Neural progenitor cell (in vitro differentiated cells): Measurements from ENCODE around the gene TPCN1. TPM values are rescaled to one million over a fixed set of nuclear protein-coding genes. Genes with fewer than 3 reads are reported as not detected.

Experiments used
- DNase-seq: peaks from one replicate; pipeline ENCODE4 v3.0.0-alpha.2; 2016; ENCODE audit warnings: low spot score
- H2AFZ ChIP-seq: fragments of 200-600 bp; sonication (generic); replicated peaks from 2 replicates; pipeline ENCODE4 v1.6.1; 2016; ENCODE audit warnings: antibody characterized with exemption
- H3F3A ChIP-seq: fragments of 200-600 bp; sonication (generic); 2 replicates; pipeline ENCODE4 v1.6.1; 2016; ENCODE audit warnings: antibody characterized with exemption, low read depth
- H3K27ac ChIP-seq: fragments of 200-600 bp; sonication (generic); 2 replicates; pipeline ENCODE4 v1.5.1; 2016; ENCODE audit warnings: mild to moderate bottlenecking
- H3K27me3 ChIP-seq: fragments of 200-600 bp; sonication (generic); 2 replicates; pipeline ENCODE4 v1.6.1; 2016; ENCODE audit warnings: mild to moderate bottlenecking, moderate library complexity
- H3K36me3 ChIP-seq: fragments of 200-600 bp; sonication (generic); 2 replicates; pipeline ENCODE4 v1.5.1; 2016
- H3K4me1 ChIP-seq: fragments of 200-600 bp; sonication (generic); 2 replicates; pipeline ENCODE4 v1.6.1; 2016; ENCODE audit warnings: mixed run types
- H3K4me2 ChIP-seq: fragments of 200-600 bp; sonication (generic); 2 replicates; pipeline ENCODE4 v1.6.1; 2016
- H3K4me3 ChIP-seq: fragments of 200-600 bp; sonication (generic); 2 replicates; pipeline ENCODE4 v1.5.1; 2016
- H3K79me2 ChIP-seq: fragments of 200-600 bp; sonication (generic); 2 replicates; pipeline ENCODE4 v1.6.1; 2016; ENCODE audit warnings: low read depth
- H3K9ac ChIP-seq: fragments of 200-600 bp; sonication (generic); 2 replicates; pipeline ENCODE4 v1.6.1; 2016
- H3K9me3 ChIP-seq: fragments of 200-600 bp; sonication (generic); 2 replicates; pipeline ENCODE4 v1.5.1; 2016; ENCODE audit warnings: low read depth
- H4K20me1 ChIP-seq: fragments of 200-600 bp; sonication (generic); 2 replicates; pipeline ENCODE4 v1.6.1; 2016; ENCODE audit warnings: low read depth
- H3K27ac Mint-ChIP-seq: 3 replicates; pipeline ENCODE4 v1.8.0; 2021; ENCODE audit warnings: mixed read lengths
- H3K27me3 Mint-ChIP-seq: 2 replicates; pipeline ENCODE4 v1.8.0; 2022; ENCODE audit warnings: low read depth, mild to moderate bottlenecking, inconsistent platforms, moderate library complexity, mixed read lengths; ENCODE audit not compliant: insufficient read depth
- H3K36me3 Mint-ChIP-seq: 3 replicates; pipeline ENCODE4 v1.8.0; 2021; ENCODE audit warnings: mixed read lengths
- H3K4me1 Mint-ChIP-seq: 3 replicates; pipeline ENCODE4 v1.8.0; 2021; ENCODE audit warnings: mixed read lengths
- H3K4me3 Mint-ChIP-seq: 3 replicates; pipeline ENCODE4 v1.8.0; 2021; ENCODE audit warnings: mild to moderate bottlenecking, moderate library complexity, mixed read lengths
- H3K9me3 Mint-ChIP-seq: 3 replicates; pipeline ENCODE4 v1.8.0; 2020; ENCODE audit warnings: mixed read lengths
- EZH2 ChIP-seq: fragments of 200-600 bp; sonication (generic); IDR thresholded peaks from 2 replicates; pipeline ENCODE4 v1.6.1; 2017; ENCODE audit warnings: antibody characterized with exemption, mild to moderate bottlenecking, moderate library complexity
- EZH2phosphoT487 ChIP-seq: fragments of 200-600 bp; sonication (generic); IDR thresholded peaks from 2 replicates; pipeline ENCODE4 v1.6.1; 2017; ENCODE audit warnings: antibody characterized with exemption
- total RNA-seq: library from RNA; depleted of rRNA; stranded (reverse); fragments of >200 nt; gene quantifications from 2 replicates; pipeline ENCODE4 v1.2.3, GENCODE V29; 2015; ENCODE audit warnings: low replicate concordance
- TF ChIP-seq, protein P1 (sequence below): fragments of 200-600 bp; sonication (generic); IDR thresholded peaks from 2 replicates; pipeline ENCODE4 v1.5.1; 2017; ENCODE audit warnings: antibody characterized with exemption, mild to moderate bottlenecking

TPCN1 gene
- total RNA-seq, 1 donor from 2014 or later: 12.2 TPM

DNA sequence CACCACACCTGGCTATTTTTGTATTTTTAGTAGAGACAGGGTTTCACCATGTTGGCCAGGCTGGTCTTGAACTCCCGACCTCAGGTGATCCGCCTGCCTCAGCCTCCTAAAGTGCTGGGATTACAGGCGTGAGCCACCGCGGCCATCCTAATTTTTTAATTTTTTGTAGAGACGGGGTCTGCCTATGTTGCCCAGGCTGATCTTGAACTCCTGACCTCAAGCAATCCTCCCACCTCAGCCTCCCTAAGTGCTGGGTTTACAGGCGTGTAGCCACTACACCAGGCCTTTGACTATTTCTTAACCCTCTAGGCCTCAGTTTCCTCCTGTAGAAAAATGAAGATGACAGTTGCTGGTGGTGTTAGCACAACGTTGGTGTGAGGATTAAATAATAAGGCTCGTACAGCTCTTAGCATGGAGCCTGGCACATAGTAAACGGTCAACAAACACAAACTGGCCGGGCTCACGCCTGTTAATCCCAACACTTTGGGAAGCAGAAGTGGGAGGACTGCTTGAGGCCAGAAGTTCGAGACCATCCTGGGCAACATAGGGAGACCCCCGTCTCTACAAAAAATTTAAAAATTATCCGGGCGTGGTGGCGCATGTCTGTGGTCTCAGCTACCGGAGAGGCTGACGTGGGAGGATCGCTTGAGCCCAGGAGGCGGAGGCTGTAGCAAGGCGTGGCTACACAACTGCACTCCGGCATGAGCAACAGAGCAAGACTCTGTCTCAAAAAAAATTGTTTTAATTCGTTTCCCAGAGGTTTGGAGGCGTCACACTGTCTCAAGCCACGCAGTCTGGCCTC, 37.0 kb upstream of the TPCN1 start:
- Histone ChIP-seq H3K9ac (no peak overlapping the region), H3K4me1 (peaks cover 8% of the 10 kb centered on the region), H2AFZ (peak overlapping the region; percentile 88), H3K36me3 (no peaks in the 10 kb centered on the region), H3K27me3 (no peaks in the 10 kb centered on the region), H3F3A (peaks cover 11% of the 10 kb centered on the region), H3K79me2 (peaks cover 49% of the 10 kb centered on the region), H3K4me2 (peak overlapping the region; percentile 74), H3K4me3 (peak overlapping the region; percentile 75), H3K9me3 (no peaks in the 10 kb centered on the region), H3K27ac (no peak overlapping the region), H4K20me1 (peaks cover 31% of the 10 kb centered on the region)
- Mint-ChIP-seq H3K27me3 (peaks cover 4% of the 10 kb centered on the region), H3K36me3 (peaks cover 23% of the 10 kb centered on the region), H3K27ac (peak overlapping the region; percentile 63), H3K4me3 (peak overlapping the region; percentile 96), H3K4me1 (peaks cover 19% of the 10 kb centered on the region), H3K9me3 (no peaks in the 10 kb centered on the region)
- TF ChIP-seq, protein P1, sequence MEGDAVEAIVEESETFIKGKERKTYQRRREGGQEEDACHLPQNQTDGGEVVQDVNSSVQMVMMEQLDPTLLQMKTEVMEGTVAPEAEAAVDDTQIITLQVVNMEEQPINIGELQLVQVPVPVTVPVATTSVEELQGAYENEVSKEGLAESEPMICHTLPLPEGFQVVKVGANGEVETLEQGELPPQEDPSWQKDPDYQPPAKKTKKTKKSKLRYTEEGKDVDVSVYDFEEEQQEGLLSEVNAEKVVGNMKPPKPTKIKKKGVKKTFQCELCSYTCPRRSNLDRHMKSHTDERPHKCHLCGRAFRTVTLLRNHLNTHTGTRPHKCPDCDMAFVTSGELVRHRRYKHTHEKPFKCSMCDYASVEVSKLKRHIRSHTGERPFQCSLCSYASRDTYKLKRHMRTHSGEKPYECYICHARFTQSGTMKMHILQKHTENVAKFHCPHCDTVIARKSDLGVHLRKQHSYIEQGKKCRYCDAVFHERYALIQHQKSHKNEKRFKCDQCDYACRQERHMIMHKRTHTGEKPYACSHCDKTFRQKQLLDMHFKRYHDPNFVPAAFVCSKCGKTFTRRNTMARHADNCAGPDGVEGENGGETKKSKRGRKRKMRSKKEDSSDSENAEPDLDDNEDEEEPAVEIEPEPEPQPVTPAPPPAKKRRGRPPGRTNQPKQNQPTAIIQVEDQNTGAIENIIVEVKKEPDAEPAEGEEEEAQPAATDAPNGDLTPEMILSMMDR: no peak
- TF ChIP-seq EZH2 (no peak), EZH2phosphoT487 (no peak)
- no peak for DNase-seq

DNA sequence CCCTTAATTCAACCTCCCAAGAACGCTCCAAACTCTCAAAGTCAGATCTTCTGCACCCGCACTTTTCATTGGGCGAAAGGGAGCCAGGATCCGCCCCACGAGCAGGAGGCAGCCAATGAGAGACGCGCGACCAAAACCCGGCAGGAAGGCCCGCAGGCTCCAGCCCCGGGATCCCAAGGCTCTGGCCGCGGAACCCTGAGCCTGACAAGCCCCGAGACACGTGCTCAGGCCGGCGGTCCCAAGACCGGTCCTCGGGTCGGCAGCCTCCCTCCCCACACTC, 36.4 kb upstream of the TPCN1 start:
- Mint-ChIP-seq H3K27me3 (peaks cover 4% of the 10 kb centered on the region), H3K27ac (peak overlapping the region; percentile 63), H3K4me3 (peak overlapping the region; percentile 96), H3K9me3 (no peaks in the 10 kb centered on the region), H3K36me3 (peaks cover 24% of the 10 kb centered on the region), H3K4me1 (peaks cover 21% of the 10 kb centered on the region)
- H3K9ac ChIP-seq: peak overlapping the region; percentile 80
- TF ChIP-seq, protein P1: no peak
- TF ChIP-seq EZH2phosphoT487: no peak
- no peak for TF ChIP-seq EZH2
- peak; percentile 93 for DNase-seq
- peaks cover 11% of the 10 kb centered on the region for H3F3A ChIP-seq
- peak overlapping the region; percentile 75 for H3K4me3 ChIP-seq
- H4K20me1 ChIP-seq: peaks cover 31% of the 10 kb centered on the region
- no peaks in the 10 kb centered on the region for H3K27me3 ChIP-seq
- peak overlapping the region; percentile 74 for H3K4me2 ChIP-seq
- peak overlapping the region; percentile 89 for H3K27ac ChIP-seq
- peaks cover 8% of the 10 kb centered on the region for H3K4me1 ChIP-seq
- H2AFZ ChIP-seq: peak overlapping the region; percentile 88
- H3K9me3 ChIP-seq: no peaks in the 10 kb centered on the region
- H3K79me2 ChIP-seq: peaks cover 49% of the 10 kb centered on the region
- no peaks in the 10 kb centered on the region for H3K36me3 ChIP-seq

DNA sequence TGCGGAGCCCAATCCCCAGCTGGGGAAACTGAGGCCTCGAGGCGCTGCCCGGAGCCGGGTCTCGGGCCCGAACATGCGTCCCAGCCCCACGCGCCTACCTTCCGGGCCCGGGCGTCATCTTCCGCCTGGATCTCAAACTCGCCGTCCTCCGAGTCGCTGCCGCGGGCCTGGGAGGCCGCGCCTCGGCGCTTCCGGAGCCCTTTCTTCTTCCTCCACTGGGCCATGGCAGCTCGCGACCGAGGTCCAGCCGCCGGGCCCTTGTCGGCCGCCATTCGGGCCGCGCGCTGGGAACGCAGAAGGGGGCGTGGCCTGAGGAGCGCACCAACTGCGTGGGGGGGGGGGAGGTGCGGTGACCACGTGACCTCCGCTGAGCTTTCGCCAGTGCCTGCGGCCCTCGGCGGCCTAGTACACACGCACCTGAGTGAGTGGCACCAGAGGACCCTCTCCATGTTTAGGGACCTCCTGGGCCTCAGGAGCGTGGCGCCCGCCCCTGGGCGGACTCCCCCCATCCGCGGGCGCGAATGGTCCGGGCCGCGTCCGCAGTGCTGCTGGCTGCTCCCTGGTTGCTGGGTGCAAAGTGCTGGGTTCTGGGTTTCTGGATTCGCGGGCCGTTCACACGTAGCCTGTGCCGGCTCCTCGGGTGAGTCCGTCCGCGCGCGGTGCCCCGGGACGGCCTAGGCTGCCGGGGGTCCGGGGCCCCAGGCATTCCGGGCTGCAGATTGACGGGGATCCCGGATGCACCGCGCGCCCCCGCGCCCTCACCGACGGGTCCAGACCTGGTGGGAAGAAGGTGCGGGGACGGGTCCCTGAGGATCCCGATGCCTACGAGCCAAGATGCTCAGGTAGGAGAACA, 35.9 kb upstream of the TPCN1 start, which contains the start of the genes DDX54 and RITA1:
DDX54 (minus strand) TSS at position 299 of the 853 bp plus-strand sequence; CDS start at position 272, 27 bp downstream.
RITA1 (plus strand) TSS at position 542 of the 853 bp plus-strand sequence. CDS start 1,026 bp downstream, outside the sequence.
- peak within 1 kb of the TSS; percentile 80 for H3K9ac ChIP-seq
- peak within 1 kb of the TSS; percentile 74 for H3K4me2 ChIP-seq
- peak within 1 kb of the TSS; percentile 89 for H3K27ac ChIP-seq
- H4K20me1 ChIP-seq: peaks cover 31% of the 10 kb centered on the region
- H3K36me3 ChIP-seq: no peaks in the 10 kb centered on the region
- peak within 1 kb of the TSS; percentile 88 for H2AFZ ChIP-seq
- no peaks in the 10 kb centered on the region for H3K9me3 Mint-ChIP-seq
- no peaks in the 10 kb centered on the region for H3K9me3 ChIP-seq
- H3K27ac Mint-ChIP-seq: peak within 1 kb of the TSS; percentile 63
- peaks cover 22% of the 10 kb centered on the region for H3K4me1 Mint-ChIP-seq
- peaks cover 3% of the 10 kb centered on the region for H3K27me3 Mint-ChIP-seq
- H3K79me2 ChIP-seq: peaks cover 49% of the 10 kb centered on the region
- no peaks in the 10 kb centered on the region for H3K27me3 ChIP-seq
- peak within 1 kb of the TSS; percentile 96 for H3K4me3 Mint-ChIP-seq
- H3K4me1 ChIP-seq: peaks cover 8% of the 10 kb centered on the region
- H3K36me3 Mint-ChIP-seq: peaks cover 20% of the 10 kb centered on the region
- H3F3A ChIP-seq: peaks cover 11% of the 10 kb centered on the region
- H3K4me3 ChIP-seq: peak within 1 kb of the TSS; percentile 75
- DNase-seq: peak; percentile 93
- TF ChIP-seq EZH2phosphoT487: peak; percentile 23
- no peak for TF ChIP-seq EZH2
- TF ChIP-seq, protein P1: no peak
